ENCODE measurements around the gene GGTA1.

GGTA1 gene

DNA sequence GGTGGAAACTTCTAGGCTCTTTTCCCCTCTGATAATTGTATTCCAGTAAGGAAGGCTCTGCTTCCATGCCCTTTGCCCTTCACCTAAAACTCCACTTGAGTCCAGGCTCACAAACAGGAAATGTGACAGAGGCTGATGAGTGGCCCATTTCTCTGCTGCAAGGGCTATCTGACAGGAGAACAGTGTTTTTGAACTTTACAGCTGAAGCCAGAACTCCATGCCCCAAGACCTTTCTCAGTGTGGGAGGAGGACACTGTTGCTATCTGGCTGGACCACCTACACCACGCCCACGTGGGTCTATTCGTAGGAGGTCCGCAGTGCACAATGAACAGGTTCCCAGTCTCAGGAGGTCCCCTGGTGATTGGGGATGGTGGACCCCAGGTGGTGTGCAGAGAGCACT is 13.6 kb downstream of the GGTA1 start:
- no peak overlapping the region for H3K27ac ChIP-seq (ENCODE audit: low read depth, low read length, poor library complexity, severe bottlenecking)
- H3K4me2 ChIP-seq (ENCODE audit: low read length) = no peak overlapping the region
- no peaks in the 10 kb centered on the region for H3K36me3 ChIP-seq (ENCODE audit: insufficient read depth, low read length)
- no peaks in the 10 kb centered on the region for H3K9me2 ChIP-seq (ENCODE audit: low read depth, low read length)
- H3K79me2 ChIP-seq (ENCODE audit: insufficient read depth, low read length) = no peaks in the 10 kb centered on the region
- H3K4me3 ChIP-seq (ENCODE audit: low read depth, low read length, poor library complexity, severe bottlenecking) = no peak overlapping the region
- no peak overlapping the region for H2AFZ ChIP-seq (ENCODE audit: low read length)
- no peaks in the 10 kb centered on the region for H3K9me3 ChIP-seq (ENCODE audit: low read length)
- no peaks in the 10 kb centered on the region for H3F3A ChIP-seq (ENCODE audit: insufficient read depth, low read length)
- no peaks in the 10 kb centered on the region for H4K20me1 ChIP-seq (ENCODE audit: insufficient read depth, low read length)
- no peak for TF ChIP-seq EZH2 (IDR thresholded peaks at IDR 0.05; ENCODE audit: borderline replicate concordance, low read length)
- TF ChIP-seq, protein P1, sequence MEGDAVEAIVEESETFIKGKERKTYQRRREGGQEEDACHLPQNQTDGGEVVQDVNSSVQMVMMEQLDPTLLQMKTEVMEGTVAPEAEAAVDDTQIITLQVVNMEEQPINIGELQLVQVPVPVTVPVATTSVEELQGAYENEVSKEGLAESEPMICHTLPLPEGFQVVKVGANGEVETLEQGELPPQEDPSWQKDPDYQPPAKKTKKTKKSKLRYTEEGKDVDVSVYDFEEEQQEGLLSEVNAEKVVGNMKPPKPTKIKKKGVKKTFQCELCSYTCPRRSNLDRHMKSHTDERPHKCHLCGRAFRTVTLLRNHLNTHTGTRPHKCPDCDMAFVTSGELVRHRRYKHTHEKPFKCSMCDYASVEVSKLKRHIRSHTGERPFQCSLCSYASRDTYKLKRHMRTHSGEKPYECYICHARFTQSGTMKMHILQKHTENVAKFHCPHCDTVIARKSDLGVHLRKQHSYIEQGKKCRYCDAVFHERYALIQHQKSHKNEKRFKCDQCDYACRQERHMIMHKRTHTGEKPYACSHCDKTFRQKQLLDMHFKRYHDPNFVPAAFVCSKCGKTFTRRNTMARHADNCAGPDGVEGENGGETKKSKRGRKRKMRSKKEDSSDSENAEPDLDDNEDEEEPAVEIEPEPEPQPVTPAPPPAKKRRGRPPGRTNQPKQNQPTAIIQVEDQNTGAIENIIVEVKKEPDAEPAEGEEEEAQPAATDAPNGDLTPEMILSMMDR (IDR thresholded peaks at IDR 0.05; ENCODE audit: low read length) = no peak
- no peaks in the 10 kb centered on the region for H3K4me1 ChIP-seq (ENCODE audit: insufficient read depth, low read length, severe bottlenecking)
- H3K9ac ChIP-seq (ENCODE audit: low read length) = no peak overlapping the region
- H3K27me3 ChIP-seq (ENCODE audit: insufficient read depth, low read length) = no peaks in the 10 kb centered on the region

DNA sequence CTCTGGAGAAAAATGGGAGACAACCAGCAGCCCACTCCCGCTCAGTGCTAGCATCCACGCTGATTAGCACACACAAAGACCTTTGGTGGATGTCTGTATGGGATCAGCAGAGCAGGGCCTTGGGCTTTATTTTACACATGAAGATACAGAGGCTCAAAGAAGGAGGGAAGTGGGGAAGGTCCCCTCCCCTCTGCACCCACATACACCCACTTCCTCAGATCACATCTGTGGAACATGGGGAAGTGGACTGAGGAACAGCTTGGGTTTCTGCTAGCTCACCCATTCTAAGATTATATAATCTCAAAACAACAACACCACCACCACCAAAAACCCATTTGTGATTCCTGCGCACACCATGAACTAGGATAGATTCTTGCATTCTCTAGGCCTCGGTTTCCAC is 14.0 kb downstream of the GGTA1 start:
- Histone ChIP-seq H3K36me3 (ENCODE audit: insufficient read depth, low read length) (no peaks in the 10 kb centered on the region), H3K4me3 (ENCODE audit: low read depth, low read length, poor library complexity, severe bottlenecking) (no peak overlapping the region), H3K9me3 (ENCODE audit: low read length) (no peaks in the 10 kb centered on the region), H3K9me2 (ENCODE audit: low read depth, low read length) (no peaks in the 10 kb centered on the region), H3F3A (ENCODE audit: insufficient read depth, low read length) (no peaks in the 10 kb centered on the region), H3K27ac (ENCODE audit: low read depth, low read length, poor library complexity, severe bottlenecking) (no peak overlapping the region), H2AFZ (ENCODE audit: low read length) (no peak overlapping the region), H4K20me1 (ENCODE audit: insufficient read depth, low read length) (no peaks in the 10 kb centered on the region), H3K79me2 (ENCODE audit: insufficient read depth, low read length) (no peaks in the 10 kb centered on the region), H3K4me2 (ENCODE audit: low read length) (no peak overlapping the region), H3K4me1 (ENCODE audit: insufficient read depth, low read length, severe bottlenecking) (no peaks in the 10 kb centered on the region), H3K27me3 (ENCODE audit: insufficient read depth, low read length) (no peaks in the 10 kb centered on the region), H3K9ac (ENCODE audit: low read length) (no peak overlapping the region)
- TF ChIP-seq, protein P1 (IDR thresholded peaks at IDR 0.05; ENCODE audit: low read length) = no peak
- TF ChIP-seq EZH2 (IDR thresholded peaks at IDR 0.05; ENCODE audit: borderline replicate concordance, low read length) = no peak

DNA sequence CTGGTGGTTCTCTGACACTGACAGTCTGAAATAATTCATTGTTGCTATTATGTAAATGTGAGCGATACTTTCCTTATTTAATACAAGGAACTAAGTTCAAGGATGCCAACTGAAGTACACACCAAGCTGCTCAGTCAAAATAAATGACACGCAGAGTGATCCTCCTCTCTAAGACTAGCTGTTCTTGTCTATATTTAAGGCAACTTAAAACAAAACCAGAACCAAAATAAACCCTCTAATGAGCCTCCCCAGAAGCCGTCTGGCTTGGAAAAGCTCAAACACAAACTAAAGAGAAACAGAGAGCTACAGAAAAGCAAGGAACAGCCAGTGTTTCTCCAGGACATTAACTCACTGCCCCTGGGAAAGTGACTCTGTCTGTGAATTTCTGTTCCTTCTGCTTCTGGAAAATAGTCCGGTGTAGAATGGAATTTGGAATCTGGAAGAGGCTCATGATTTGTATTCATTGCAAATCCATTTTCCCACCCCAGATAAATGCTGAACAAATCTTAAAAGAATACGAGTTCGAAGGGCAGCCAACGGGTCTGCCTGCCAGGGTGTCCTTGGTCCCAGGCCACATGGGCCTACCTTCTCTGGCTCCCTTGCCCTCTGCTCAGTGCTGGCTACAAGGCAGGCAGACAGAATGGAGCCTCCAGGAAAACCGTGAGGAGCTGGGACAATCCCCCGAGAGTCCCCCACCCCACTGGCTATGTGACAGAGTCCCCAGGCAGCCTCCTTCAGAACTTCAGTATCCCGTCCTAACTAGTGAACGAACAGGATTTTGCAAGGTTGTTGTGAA is 14.8 kb downstream of the GGTA1 start:
- Histone ChIP-seq H3K4me1 (ENCODE audit: insufficient read depth, low read length, severe bottlenecking) (no peaks in the 10 kb centered on the region), H3K79me2 (ENCODE audit: insufficient read depth, low read length) (no peaks in the 10 kb centered on the region), H3K36me3 (ENCODE audit: insufficient read depth, low read length) (no peaks in the 10 kb centered on the region), H3K9me2 (ENCODE audit: low read depth, low read length) (no peaks in the 10 kb centered on the region), H2AFZ (ENCODE audit: low read length) (no peak overlapping the region), H3K4me2 (ENCODE audit: low read length) (no peak overlapping the region), H3K27me3 (ENCODE audit: insufficient read depth, low read length) (no peaks in the 10 kb centered on the region), H3K9me3 (ENCODE audit: low read length) (no peaks in the 10 kb centered on the region), H3K4me3 (ENCODE audit: low read depth, low read length, poor library complexity, severe bottlenecking) (no peak overlapping the region), H3K9ac (ENCODE audit: low read length) (no peak overlapping the region), H3K27ac (ENCODE audit: low read depth, low read length, poor library complexity, severe bottlenecking) (no peak overlapping the region), H3F3A (ENCODE audit: insufficient read depth, low read length) (no peaks in the 10 kb centered on the region), H4K20me1 (ENCODE audit: insufficient read depth, low read length) (no peaks in the 10 kb centered on the region)
- no peak for TF ChIP-seq EZH2 (IDR thresholded peaks at IDR 0.05; ENCODE audit: borderline replicate concordance, low read length)
- TF ChIP-seq, protein P1 (IDR thresholded peaks at IDR 0.05; ENCODE audit: low read length) = no peak

Measured in OCI-LY1 (cell line).